Measurements from ENCODE around the gene CEP250.

The CEP250 gene

GRCh38 chr20:35465976-35466375 lies 10.6 kb downstream of the CEP250 start:
- no peak for TF ChIP-seq TAF1 (IDR thresholded peaks at IDR 0.05; ENCODE audit: borderline replicate concordance, insufficient read depth, low read length)
- no peak for TF ChIP-seq SIN3A (IDR thresholded peaks at IDR 0.05; ENCODE audit: borderline replicate concordance, insufficient read depth, low read length)
- no peak for TF ChIP-seq REST (IDR thresholded peaks at IDR 0.05; ENCODE audit: insufficient read depth in 1 of 2, low read depth in 2 of 2, low read length in 2 of 2)
- no peak for TF ChIP-seq POLR2AphosphoS5 (IDR thresholded peaks at IDR 0.05; ENCODE audit: low read depth, low read length)
- TF ChIP-seq FOXP2 (optimal IDR thresholded peaks at IDR 0.05; ENCODE audit: borderline replicate concordance, extremely low read depth, extremely low read length, insufficient read depth) = no peak

GRCh38 chr20:35466856-35467255 lies 11.5 kb downstream of the CEP250 start:
- no peak for TF ChIP-seq TAF1 (IDR thresholded peaks at IDR 0.05; ENCODE audit: borderline replicate concordance, insufficient read depth, low read length)
- TF ChIP-seq REST (IDR thresholded peaks at IDR 0.05; ENCODE audit: insufficient read depth in 1 of 2, low read depth in 2 of 2, low read length in 2 of 2) = no peak
- TF ChIP-seq SIN3A (IDR thresholded peaks at IDR 0.05; ENCODE audit: borderline replicate concordance, insufficient read depth, low read length) = no peak
- no peak for TF ChIP-seq FOXP2 (optimal IDR thresholded peaks at IDR 0.05; ENCODE audit: borderline replicate concordance, extremely low read depth, extremely low read length, insufficient read depth)
- no peak for TF ChIP-seq POLR2AphosphoS5 (IDR thresholded peaks at IDR 0.05; ENCODE audit: low read depth, low read length)

DNA sequence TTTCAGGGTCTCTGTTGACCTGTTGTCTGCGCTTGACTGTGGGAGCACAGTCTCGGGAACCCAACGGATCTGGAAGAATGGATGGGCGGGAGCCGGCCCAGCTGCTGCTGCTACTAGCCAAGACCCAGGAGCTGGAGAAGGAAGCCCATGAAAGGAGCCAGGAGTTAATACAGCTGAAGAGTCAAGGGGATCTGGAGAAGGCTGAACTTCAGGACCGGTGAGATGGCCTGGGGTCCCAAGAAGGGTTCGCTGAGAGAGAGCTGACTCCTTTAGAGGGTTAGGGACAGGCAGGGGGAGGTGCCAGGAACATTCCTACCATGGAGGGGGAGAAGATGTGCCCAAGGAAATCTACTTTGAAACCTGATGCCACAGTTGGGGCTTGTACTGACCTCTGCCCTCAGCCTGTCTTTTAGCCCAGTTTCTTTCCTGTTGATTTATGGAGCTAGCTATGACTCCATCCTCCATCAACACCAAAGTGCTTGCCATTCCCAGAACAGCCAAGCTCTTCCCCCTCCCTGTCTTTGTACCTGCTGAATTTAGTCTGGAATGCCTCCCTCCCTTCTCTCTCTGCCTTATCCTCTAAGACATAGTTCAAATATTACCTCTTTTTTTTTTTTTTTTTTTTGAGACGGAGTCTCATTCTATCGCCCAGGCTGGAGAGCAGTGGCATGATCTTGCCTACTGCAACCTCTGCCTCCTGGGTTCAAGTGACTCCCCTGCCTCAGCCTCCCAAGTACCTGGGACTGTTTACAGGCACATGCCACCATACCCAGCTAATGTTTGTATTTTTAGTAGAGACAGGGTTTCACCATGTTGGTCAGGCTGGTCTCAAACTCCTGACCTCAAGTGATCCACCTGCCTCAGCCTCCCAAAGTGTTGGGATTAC lies 12.2 kb downstream of the CEP250 start:
- TF ChIP-seq REST (IDR thresholded peaks at IDR 0.05; ENCODE audit: insufficient read depth in 1 of 2, low read depth in 2 of 2, low read length in 2 of 2) (no peak), POLR2AphosphoS5 (IDR thresholded peaks at IDR 0.05; ENCODE audit: low read depth, low read length) (no peak), TAF1 (IDR thresholded peaks at IDR 0.05; ENCODE audit: borderline replicate concordance, insufficient read depth, low read length) (no peak), SIN3A (IDR thresholded peaks at IDR 0.05; ENCODE audit: borderline replicate concordance, insufficient read depth, low read length) (no peak)

DNA sequence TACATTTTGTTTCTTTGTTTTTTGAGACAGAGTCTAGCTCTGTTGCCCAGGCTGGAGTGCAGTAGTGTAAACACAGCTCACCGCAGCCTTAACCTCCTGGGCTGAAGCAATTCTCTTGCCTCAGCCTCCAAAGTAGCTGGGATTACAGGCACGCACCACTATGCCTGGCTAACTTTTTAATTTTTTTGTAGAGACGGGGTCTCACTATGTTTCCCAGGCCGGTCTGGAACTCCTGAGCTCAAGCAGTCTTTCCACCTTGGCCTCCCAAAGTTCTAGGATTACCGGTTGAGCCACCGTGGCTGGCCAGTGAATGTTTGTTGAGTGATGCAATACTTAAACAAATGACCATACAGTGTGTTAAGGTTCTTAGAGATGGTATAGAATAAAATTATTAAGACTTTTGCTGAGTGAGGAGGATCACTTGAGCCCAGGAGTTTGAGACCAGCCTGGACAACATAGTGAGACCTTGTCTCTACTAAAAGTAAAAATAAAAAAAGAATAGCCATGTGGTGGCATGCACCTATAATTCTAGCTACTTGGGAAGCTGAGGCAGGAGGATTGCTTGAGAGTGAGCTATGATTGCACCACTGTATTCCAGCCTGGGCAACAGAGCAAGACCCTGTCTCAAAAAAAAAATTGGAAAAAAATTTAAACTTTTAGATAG lies 13.4 kb downstream of the CEP250 start:
- TF ChIP-seq FOXP2 (optimal IDR thresholded peaks at IDR 0.05; ENCODE audit: borderline replicate concordance, extremely low read depth, extremely low read length, insufficient read depth) = no peak
- TF ChIP-seq REST (IDR thresholded peaks at IDR 0.05; ENCODE audit: insufficient read depth in 1 of 2, low read depth in 2 of 2, low read length in 2 of 2) = no peak
- TF ChIP-seq TAF1 (IDR thresholded peaks at IDR 0.05; ENCODE audit: borderline replicate concordance, insufficient read depth, low read length) = no peak
- no peak for TF ChIP-seq POLR2AphosphoS5 (IDR thresholded peaks at IDR 0.05; ENCODE audit: low read depth, low read length)
- no peak for TF ChIP-seq SIN3A (IDR thresholded peaks at IDR 0.05; ENCODE audit: borderline replicate concordance, insufficient read depth, low read length)
